ENCODE measurements around the gene PAPLN.
"Not testable (repeated sequence)": the region's sequence is repeated elsewhere in the genome, so short reads cannot be mapped to it uniquely, and the experiment has no call there.

The PAPLN gene

GRCh38 chr14:73305499-73305898 is 68.2 kb downstream of the PAPLN start:
- no peak for DNase-seq

DNA sequence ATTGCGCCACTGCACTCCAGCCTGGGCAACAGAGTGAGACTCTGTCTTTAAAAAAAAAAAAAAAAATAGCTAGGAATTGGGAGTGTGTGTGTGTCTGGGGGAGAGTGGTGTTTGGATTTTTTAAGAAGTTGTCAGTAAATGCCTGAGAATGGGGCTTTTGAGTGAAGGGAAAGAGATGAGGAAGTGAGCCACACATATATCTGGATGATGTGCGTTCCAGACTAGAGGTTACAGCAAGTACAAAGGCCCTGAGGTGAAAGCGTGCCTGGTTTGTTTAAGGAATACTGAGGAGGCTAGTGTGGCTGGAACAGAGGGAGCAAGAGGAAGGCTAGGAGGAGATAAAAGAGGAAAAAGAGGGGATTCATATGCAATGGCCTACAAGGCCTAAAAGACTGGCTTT is 70.0 kb downstream of the PAPLN start:
- DNase-seq = no peak

DNA sequence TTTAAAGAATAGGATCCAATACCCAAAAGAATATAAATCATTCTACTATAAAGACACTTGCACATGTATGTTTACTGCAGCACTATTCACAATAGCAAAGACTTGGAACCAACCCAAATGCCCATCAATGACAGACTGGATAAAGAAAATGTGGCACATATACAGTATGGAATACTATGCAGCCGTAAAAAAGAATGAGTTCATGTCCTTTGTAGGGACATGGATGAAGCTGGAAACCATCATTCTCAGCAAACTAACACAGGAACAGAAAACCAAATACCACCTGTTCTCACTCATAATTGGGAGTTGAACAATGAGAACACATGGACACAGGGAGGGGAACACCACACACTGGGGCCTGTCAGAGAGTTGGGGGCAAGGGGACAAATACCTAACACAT is 71.9 kb downstream of the PAPLN start:
- DNase-seq = not testable (repeated sequence)

DNA sequence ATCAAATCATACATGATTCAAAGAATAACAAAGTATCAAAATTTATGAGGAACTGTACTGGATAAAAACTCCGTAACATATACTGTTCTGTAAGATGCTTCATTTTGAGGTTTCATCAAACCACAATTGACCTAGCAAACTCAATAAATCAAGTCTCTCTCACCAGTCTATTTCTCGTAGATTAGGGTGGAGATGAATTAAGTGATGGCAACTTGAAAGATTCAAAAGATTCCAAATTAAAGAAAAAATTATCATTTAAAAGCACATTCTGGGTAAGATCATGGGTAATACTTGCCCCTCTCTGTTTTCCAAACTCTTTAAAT is 74.4 kb downstream of the PAPLN start:
- no peak for DNase-seq

GRCh38 chr14:73312687-73313086 is 75.4 kb downstream of the PAPLN start:
- DNase-seq = no peak

- DNase-seq = no peak
Measured at GRCh38 chr14:73313151-73313550, 75.8 kb downstream of the PAPLN start.

- DNase-seq = no peak
Measured at GRCh38 chr14:73323896-73324399, 86.6 kb downstream of the PAPLN start.

Data from NCI-H345 (cell line).